Measurements from ENCODE around the gene RPL36.
"Not testable (repeated sequence)": the region's sequence is repeated elsewhere in the genome, so short reads cannot be mapped to it uniquely, and the experiment has no call there.

Gene RPL36

GRCh38 chr19:5691822-5692722 lies 2.0 kb downstream of the RPL36 start:
- no peak for DNase-seq

- DNase-seq = no peak
Measured at GRCh38 chr19:5692723-5693194, 2.7 kb downstream of the RPL36 start.

- no peak for DNase-seq
Measured at GRCh38 chr19:5693195-5694166, 3.4 kb downstream of the RPL36 start.

- no peak for DNase-seq
Measured at GRCh38 chr19:5694167-5694955, 4.3 kb downstream of the RPL36 start.

DNA sequence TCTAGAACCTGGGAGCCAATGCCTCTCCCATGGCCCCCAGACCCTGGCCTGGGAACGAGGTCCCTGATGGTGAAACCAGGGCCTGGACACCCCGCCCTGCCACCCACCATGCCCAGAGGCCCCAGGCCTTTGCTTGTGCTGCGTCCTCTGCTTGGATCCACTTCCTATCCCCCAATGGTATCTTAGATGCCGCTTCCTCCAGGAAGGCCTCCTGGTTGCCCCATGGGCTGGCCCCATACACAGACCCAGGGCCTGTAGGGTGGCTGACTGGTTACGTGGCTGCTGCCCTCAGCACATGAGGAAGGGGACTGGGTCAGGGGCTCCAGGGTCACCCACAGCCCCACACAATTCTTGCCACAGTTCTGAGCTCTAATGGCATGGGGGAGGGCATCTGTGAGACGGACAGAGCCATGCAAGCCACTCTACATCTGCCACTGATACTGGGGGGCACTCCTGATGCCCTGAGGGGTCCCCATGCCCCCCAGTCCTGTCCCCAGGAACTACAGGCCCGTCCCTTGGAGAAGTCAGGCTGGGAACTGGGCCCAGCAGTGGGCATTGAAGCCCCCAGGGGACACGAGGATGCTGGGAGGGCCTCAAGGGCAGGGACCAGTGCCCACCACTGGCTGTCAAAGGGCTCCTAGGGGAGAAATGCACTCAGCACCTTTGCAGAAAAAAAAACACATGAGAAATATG lies 5.0 kb downstream of the RPL36 start:
- no peak for DNase-seq

- DNase-seq = no peak
Measured at GRCh38 chr19:5695649-5696195, 5.6 kb downstream of the RPL36 start.

GRCh38 chr19:5696196-5697021 lies 6.3 kb downstream of the RPL36 start:
- DNase-seq = no peak

- no peak for DNase-seq
Measured at GRCh38 chr19:5697022-5697889, 7.2 kb downstream of the RPL36 start.

- no peak for DNase-seq
Measured at GRCh38 chr19:5697890-5698634, 8.0 kb downstream of the RPL36 start.

- DNase-seq = no peak
Measured at GRCh38 chr19:5698635-5699422, 8.7 kb downstream of the RPL36 start.

DNA sequence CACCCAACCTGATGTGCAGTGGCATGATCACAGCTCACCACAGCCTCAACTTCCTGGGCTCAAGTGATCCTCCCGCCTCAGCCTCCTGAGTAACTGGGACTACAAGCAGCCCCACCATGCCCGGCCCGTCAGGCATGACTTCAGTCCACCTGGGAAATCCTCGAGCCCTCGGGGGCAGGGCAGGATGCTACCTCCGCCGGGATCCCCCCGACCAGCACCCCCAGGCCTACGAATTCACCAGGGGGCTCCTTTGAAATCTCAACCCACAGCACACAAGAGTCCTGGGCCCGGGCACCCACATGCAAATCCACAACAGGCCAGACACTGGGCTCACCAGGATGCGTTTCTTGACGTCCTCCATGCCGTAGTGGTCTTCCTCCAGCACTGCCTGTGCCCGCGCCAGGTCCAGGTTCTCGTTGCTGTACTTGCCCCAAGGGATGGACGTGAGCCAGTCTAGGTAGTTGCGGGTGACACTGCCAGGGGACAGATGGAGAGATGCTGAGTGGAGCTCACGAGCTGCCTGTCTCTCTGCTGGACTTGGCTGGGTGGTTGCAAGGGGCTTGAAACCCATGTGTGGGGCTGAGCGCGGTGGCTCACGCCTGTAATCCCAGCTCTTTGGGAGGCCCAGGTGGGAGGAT lies 10.5 kb downstream of the RPL36 start:
- DNase-seq = no peak

GRCh38 chr19:5702053-5702410 lies 11.9 kb downstream of the RPL36 start:
- not testable (repeated sequence) for DNase-seq

DNA sequence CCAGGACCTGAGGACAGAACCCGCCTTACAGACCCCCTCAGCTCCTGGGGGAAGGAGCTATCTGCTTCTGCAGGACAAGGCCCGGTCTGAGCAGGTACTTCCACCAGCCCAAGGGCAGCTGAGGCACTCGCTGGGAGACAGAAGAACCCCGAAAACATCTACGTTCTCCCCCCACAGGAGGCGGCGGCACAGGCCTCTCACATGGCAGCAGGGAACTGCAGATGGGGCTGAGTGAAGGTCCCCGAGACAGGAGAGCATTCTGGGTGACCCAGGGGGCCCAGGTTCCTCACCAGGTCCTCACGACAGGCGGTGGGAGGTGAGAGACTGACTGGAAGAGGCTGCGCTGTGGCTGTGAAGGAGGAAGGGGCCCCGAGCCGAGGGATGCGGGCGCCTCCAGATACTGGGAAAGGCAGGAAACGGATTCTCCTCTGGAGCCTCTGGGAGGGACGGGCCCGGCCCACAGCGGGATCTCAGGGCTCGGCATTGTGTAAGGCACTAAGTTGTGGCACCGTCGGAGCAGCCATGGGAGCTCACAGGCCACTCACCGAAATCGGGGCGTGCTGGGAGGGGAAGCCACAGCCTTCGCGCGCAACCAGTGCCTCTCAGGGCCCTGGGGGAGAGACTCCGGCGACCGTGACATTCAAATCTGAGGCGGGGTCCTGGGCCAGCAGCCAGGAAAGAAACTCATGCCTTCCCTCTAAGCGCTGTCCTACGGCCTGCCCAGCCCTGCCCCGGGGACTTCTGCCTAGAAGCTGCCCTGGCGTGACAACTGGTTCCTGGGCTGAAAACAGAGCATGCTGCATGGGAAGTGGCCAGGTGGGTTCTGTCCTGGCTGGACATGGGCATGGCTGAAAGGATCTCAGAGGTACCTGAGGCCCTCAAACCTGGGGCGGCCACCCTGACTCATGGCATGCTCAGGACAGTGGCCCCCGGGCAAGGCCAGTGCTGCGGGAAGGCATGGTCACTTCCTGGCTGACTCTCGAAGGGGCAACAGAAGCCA lies 14.0 kb downstream of the RPL36 start:
- DNase-seq = no peak

DNA sequence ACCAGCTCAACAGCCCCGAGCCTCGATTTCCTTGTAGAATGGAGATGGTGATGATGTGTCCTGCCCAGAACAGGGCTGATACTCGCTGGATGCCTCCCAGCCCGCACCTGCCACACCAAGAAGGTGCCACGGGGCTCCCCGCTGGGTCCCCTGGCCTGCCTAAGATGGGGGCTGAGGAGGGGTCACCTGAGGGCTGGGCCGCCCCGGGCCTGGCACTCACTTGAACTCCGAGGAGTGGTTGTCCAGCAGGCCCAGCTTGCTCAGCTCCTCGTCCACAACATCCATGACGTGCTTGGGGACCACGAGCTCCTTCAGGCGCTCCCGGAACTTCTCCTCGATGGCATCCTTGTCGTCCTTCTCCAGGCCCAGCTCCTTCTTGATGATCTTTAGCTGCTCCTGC lies 15.5 kb downstream of the RPL36 start:
- no peak for DNase-seq

DNA sequence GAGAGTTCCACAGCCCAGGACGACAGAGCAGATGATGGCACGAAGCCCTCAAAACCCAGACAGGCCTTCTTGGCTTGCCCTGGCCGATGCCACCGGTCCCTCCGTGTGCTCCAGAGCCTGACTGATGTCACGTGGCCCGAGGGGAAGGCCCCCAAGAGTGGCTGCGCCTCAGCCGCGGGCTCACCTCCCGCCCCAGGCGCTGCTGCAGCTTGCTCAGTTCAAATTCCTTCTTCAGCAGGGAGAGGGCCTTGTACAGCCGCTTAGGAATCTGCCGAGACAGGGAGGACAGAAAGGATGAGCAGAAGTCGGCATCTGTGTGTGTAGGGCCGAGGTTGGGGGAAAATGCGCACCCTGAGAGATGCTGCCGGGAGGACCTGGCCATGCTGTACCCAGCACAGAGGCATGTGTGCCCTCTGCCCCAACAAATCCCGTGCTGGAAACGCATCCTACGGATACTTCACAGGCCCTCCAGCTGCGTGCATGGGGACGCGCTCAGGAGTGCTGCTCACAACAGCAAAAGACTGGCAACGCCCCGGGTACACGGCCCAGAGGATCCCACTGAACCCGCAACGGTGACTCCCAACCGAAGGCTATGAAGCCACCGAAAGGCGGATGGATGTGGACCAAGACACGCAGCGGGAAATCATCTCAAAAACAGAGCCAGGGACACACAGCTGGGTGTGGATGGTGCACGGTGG lies 16.9 kb downstream of the RPL36 start:
- DNase-seq = no peak

Measured in CD4-positive, alpha-beta T cell treated with Interleukin-12 subunit alpha and Interleukin-12 subunit beta, for 1 hour (primary cell).